GM19438 (cell line): Measurements from ENCODE around the gene GALNT3.

Experiments used
- ATAC-seq: cut with Tn5 transposase; IDR thresholded peaks from one replicate; pipeline ENCODE4 v1.9.1; 2021; ENCODE audit warnings: low read depth; ENCODE audit not compliant: unreplicated experiment

Gene GALNT3

DNA sequence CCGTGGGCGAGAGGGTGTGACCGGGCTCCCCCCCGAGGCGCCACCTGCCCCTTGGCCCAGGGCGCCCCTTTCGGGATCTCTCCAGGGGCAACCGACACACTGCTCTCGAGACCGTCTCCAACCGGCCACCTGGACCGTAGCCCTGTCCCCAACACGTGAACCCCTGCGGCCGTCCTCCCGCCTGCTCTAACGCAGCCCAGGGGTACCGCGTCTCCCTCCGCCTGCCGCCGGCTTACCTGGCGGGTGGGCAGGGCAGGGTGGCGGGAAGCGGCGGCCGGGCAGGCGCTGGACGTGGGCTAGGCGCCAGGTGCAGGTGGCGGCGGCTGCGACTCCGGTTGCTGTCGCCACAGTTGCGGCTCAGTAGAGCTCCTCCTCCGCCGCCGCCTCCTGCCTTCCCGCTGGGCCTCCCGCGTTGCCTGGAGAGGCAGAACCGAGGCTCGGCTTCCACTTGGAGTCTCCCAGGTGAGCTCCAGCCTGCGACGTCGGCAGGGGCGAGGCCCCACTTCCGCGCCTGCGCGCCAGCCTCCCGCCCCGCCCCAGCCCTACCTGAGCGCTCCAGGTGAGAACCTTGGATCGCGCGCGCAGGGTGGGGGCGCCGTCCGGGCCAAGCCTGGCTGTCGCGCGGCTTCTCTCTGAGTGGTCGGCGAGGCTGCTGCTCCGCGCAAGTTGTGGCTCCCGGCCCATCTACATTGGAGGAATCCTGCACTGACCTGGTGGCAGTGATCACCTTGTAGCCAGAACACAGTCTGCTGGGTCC, at the start of gene GALNT3:
GALNT3 (minus strand) TSS at position 469 of the 757 bp plus-strand sequence. CDS start 23,547 bp downstream, outside the sequence.
- ATAC-seq = peak; percentile 34

DNA sequence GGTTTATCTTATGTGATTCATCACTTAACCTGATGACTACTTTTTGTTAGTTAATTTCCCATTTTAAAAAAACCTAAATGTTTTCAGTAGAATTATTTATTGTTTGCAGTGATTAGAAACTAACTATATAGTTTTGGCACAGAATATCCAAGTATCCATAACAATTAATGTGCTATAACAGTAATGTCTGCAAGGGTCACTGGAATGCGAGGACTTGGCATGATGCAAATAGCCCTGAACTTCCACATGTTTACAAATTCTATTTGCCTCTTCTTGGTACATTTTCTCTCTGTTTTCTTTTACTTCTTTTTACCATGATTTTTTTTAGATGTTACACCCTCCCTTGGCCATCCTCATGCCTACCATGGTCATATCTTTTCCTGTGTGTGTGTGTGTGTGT, 49.3 kb upstream of the GALNT3 start:
- ATAC-seq = no peak

DNA sequence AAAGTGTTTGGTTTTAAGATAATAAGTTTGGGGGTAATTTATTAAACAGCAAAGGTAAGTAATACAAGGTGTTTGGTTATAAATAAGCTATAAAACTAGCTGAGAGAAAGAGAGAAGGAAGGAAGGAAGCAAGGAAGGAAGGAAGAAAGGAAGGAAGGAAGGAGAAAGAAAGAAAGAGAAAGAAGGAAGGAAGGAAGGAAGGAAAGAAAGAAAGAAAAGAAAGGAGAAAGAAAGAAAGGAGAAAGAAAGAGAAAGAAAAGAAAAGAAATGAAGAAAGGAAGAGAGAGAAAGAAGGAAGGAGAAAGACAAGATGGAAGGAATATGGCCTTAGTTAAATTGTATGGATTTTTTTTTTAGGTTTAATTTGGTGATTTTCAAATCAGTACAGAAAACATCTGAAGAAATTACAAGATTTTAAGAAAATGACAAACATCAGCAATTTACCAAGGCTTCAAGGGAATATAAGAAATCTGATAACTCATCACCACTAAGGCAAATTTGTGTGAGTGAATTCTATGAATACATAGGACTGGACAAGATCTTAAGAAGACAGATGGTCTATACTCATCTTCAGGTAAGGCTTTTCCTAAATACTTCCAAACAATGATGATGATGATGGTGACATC, 46.4 kb upstream of the GALNT3 start:
- ATAC-seq = no peak

DNA sequence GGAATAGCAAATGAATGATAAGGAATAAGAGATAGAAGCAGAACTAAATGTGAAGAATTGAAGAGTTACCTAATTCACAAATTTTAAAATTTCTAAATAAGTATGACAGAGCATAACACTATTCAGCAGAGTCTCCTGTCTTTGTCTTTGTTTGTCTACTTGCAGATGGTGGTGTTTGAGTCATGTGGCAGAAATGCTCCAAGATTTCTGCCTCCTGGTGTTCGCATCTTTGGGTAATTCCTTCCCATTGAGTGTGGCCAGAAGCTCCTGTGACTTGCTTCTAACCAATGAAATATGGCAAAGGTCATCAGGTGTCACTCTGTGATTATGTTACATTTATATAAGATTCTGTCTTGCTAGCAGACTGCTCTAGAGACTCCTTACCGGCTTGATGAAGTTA, 45.6 kb upstream of the GALNT3 start:
- no peak for ATAC-seq

DNA sequence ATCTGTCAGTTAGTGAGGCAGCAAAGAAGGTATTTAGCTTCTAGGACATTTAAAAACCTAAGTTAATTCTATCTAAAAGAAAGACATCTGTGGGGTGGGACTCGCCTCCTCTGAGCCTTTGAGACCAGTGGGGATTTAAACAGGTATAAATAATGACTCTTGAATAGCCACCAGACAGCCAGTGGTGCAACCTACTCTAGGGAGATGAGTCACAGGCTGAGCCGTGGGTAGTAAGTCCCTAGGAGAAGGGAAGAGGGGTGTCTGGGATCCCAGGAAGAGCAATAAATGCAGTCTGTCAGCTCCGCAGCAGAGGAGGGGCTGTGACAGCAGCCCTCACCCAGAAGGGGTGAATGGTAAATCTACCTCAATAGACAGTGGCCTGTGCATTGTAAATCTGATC, 43.1 kb upstream of the GALNT3 start:
- ATAC-seq = no peak

DNA sequence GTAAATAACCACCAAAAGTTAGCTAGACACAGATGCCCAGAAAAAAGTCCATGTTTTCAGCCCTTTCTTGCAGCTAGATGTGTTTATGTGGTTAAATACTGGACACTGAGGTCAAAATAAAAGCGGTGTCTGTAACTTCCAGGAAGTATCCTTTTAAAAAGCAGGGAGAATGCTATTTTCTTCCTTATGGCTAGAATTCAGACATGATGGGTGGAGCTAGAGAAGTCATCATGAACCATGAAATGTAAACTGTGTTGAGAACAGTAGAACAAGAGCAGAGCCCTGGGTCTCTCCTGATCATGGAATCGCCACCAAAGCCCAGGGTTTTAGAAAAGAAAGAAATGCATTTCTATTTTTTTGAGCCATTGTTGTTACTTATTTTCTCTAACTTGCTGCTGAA, 41.3 kb upstream of the GALNT3 start:
- ATAC-seq = no peak

DNA sequence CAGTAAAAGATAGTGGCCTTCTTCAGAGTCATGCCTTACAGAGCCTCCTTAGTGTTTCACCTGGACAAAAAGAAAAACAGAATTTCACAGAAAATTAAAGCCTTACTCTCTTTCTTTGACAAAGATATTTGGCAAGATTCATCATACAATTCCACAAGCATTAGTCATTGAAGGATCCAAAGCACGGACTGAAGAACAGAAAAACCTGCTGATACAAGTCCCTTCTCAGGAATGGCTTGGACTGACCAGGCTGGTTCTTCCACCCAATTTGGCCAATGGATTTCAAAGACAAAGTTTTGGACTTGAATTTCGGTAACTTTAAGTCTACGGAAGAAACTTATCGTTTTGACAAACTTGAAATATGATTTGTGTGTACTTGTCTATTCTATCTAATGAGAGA, 39.1 kb upstream of the GALNT3 start:
- no peak for ATAC-seq

DNA sequence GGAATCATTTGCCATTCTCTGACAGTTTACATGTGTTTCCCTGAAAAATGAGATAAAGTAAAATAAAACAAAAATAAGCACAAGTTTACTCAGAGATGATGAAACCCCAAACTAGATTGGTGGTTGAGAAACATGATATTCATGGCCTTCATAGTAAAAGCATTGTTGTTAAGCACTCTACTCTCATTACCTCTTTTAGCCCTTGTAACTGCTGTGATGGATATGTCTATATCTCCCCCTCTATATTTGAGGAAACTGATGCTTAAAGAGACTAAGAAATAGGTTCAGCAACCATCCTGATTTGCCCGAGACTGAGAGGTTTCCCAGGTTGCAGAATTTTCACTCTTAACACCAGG, 33.9 kb upstream of the GALNT3 start:
- peak; percentile 36 for ATAC-seq

DNA sequence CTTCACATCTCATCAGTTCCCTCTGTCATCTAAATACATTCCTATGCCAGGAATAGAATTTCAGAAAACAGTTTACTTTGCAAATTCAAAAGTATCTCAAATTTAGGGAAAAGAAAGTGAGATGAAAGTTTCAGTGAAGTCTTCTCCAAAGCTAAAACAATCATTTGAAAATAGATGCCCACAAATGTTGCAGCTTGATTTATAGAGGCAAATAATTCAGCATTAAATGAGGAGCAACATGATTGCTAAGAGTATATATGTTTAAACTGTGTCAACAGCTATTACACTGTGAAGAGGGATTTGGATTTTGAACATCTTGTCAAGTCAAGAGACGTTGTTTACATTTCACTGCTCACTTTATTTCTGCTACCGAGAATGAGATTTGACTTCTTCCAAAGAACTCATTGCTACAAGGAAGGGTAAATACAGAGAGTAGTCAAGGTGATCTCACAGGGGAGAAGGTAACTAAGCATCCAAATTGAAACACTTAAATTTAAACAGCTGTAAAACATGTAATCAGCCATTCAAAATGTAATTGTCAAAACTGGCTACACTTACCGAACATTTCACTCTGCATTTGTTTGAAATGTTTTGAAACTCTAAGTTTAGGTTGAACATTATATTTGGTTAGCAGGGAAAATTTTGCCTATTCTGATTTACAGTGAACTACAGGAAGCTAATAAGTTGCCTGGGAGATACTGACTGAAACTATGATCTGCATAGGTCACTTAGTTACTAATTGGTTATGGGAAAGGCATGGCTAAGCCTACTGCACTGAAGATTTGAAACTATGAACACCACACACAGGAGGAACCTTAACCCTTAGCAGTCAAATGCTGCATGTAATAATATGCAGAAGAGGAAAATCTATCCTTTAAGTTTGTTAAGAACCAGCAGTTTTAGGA, 33.2 kb upstream of the GALNT3 start:
- ATAC-seq = peak; percentile 98

DNA sequence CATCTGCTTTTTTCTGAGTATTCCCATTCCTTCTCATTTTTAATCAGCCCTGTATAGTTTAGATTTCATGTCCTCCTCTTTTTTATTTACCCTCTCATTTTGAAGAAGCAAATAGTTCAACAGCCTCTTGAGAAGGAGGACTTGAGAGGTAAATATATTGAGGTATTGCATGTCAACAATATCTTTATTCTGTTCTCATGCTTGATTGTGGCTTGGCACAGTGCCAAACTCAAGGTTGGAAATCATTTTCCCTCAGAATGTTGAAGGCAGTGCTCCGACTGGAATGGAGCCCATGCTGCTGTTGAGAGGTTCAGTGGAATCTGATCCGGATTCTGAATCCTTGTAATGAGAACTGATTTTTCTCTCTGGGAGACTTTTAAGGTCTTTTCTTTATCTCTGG, 31.0 kb upstream of the GALNT3 start:
- ATAC-seq = no peak

DNA sequence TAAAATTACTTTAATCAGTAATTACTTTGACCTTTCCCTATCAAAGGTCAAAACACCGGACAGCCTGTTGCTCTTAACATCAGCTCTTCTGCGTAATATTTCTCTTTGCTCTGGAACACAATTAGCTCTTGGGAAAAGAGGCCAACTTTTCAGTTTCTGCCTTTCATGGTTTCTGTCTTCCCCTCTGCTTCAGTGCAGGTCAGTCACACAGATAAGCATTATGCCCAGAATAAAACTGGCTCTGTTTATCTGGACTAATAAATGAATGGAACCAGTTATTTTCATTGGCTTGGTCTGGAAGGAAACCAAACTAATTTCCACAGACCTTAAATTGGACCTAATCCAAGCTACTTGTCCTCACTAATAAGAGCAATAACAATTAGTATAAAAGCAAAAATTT, 26.2 kb upstream of the GALNT3 start:
- no peak for ATAC-seq

DNA sequence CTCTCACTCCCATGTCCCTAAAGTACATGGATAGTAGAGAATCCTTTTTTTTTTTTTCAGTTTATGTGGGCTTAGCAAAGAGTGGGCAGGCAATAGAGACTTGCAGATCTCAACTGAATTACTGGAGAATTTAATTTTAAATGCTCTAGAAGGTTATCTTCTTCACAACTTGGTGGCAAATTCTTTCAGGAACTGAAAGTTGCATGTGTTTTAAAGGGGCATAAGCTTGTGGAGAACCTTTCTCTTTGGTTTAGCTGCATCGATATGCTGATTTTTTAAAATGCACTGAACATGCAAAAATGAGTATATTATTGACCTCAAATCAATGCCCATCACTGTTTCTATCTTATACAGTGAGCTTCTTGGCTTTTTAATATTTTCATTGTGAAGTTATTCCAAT, 24.9 kb upstream of the GALNT3 start:
- no peak for ATAC-seq

DNA sequence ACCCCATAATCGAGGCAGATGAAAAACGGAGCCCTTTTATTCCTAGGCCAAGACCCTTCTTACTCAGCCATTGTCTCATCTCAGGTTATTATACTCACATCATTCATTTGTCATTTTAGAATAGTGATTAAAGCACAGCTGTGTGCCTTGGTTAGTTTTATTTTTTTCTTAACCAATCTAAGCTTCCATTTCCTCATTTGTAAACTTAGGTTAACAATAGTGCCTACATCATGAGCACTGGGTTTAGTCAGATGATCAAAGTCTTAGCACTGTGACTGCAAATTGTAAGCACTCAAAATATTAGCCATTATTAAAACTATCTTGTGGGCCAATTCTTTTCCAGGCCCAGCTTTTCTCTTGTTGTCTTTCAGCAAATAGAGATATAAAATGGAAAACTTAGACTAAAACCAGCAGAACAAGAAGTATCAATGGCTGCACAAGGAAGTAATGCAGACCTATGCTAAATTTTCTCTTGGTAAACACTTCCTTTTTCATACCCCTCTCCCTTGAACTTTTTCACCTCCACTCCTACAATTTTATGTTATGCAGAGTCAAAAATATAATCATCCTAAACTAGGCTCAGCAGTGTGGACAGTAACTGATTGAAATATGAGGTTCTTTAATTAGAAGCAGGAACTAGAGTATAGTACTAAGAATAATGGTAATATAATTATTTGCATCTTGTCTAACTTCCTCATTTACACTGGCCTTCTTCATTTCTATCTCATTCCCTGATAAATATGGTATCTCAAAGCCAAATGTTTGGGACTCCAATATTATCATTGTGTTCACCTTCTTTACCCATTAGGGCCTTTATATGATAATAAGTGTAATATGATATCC, 21.5 kb upstream of the GALNT3 start:
- ATAC-seq = no peak

DNA sequence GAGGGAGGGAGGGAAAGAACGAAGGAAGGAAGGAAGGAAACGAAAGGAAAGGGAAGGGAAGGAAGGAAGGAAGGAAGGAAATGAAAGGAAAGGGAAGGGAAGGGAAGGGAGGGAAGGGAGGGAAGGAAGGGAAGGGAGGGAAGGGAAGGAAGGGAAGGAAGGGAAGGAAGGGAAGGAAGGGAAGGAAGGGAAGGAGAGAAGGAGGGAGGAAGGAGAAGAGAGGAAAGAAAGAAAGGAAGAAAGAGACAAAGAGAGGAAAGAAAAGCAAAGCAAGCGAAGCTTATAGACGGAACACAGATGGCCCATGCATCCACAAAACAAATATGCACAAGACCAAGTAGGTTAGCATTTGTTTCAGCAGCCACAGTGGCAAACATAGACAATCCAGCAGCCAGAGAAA, 20.4 kb upstream of the GALNT3 start:
- no peak for ATAC-seq

DNA sequence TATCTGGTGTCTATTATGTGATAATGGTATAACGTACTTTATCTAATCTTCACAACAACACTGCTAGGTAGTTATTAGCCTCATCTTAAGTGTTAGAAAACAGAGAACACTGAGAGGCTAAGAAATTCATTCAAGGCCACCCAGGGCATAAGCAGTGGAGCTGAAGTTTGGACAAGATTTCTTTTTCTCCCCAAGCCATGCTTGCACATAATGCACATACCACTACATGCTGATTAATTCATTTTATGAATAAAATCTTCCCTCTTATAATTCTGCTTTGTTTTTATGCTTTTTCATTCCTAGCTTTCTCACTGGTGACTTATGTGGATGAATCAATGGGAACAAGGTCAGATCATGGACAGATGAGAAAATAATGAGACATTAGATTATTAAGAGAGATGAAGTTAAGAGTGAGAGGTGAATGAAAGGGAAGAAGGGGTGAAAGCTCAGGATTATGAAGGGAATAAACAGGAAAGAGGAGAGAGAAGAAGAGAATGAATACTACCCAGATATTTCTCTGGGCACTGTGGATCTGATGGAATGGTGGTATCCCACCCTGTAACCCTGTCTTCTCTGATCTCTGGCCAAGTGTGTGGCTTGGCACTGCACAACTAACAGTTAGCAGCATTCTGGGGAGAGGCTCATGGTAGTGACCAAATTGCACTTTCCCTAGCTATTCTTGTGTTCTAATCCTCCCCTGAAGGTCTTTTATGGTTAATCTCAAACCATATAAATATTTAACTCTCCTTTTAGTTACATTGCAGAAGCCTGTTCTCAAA, 17.7 kb upstream of the GALNT3 start:
- no peak for ATAC-seq

DNA sequence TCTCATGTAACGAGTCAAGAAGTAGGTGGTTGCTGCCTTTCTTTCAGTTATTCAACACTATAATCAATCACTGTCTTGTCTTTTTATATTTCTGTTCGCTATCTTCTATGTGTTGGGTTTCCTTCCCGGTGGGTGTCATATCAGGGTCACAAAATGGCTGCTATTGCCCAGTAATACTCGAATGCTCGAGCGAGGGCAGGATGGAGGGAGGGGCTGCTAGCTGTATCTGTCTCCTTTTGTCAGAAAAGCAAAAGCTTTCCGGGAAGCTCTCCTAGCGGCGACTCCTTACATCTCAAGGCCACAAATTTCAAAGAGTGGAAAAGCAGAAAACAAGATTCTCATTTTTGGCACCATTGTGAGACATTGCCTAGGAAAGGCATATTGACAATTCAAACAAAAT, 16.4 kb upstream of the GALNT3 start:
- no peak for ATAC-seq

DNA sequence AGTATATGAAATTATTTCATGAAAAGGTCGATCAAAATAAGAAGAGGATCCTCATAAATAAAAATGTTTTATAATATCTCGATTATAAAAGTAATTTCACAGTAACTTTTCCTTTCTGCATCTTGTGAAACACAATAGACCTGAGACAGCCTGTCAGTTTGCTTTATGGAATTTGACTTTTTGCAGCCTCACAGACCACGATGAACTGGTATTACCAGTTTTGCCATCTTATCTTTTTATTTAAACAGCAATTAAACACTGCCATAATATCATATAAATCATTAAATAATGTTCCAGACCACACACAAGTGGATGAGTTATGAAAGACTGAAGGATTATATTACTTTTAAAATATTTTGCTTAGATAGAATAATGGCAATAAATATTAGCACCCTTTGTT, 10.7 kb upstream of the GALNT3 start:
- no peak for ATAC-seq

DNA sequence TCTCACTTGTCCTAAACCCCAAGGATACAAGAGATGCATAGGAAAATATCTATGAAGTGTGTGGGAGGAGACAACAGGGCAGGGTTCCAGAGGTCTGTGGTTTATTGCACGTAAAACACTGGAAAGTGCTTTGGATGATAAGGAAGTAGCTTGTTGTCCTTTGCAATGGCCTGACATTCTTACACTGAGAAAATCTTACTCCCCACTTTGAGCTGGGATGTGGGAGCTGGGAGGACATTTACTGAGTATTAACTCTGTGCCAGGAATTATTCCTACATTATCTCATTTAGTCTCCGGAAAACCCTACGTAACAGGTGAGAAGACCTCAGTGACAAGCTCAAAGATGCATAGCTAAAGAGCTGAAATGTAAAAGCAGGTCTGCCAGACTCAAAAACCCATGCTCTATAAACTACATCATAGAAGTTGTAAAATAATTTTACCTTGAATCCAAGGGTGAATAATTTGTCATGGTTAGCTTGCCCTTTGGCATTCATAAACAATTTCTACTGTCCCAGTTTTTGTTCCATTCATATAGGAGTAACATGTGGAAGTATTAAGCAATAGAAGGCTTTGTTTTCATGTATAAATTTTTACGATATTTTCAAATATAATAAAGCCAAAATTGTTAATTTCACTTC, 9.2 kb upstream of the GALNT3 start:
- no peak for ATAC-seq

DNA sequence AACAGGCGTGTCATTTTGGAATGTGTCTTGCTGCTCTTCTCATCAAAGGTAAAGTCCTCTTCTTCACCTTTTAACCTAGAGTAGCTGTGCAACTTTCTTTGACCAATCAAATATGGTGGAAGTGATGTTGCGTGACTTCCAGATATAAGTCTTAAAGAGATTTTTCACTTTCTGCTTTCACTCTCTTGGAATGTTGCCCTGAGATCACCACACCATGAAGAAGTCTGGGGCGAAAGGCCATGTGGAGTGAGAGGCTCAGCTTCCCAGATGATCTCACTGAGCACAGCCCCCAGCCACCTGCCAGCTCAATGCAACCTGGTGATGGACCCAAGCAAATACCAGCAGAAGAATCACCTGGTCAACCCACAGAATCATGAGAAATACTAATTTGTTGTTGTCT, 7.1 kb upstream of the GALNT3 start:
- no peak for ATAC-seq
